Measurements from ENCODE around the gene PCDHB2. TPM values are rescaled to one million over a fixed set of nuclear protein-coding genes. Genes with fewer than 3 reads are reported as not detected.
A peak's percentile ranks its signal among the peaks of the same experiment; 100 is the strongest.

The PCDHB2 gene
- total and polyA plus RNA-seq, 2 of the 8 experiments (the other 6 are each of a cell fraction or from before 2014, with no cell fraction given): 28.8 to 29.2 TPM

DNA sequence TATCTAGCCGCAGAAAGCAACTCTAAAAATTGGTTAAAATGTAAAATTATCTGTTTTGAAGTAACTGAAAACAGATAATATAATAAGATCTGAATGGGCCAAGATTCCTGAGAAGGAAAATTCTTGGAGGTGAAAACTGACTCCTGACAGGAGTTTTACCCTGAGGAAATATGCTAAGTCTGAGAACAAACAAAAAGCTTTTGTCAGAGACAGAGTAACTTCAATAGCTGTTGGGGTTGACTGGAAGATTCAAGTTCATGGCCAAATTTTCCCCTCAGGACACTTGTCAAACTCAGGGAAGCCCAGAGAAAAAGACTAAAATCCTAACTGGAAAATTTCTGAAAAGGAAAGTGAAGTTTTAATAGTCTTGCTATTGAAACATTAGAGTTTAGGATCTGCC lies 32.9 kb downstream of the PCDHB2 start:
- Histone ChIP-seq H4K20me1 (replicated peaks in 1 of 2; ENCODE audit: control insufficient read depth in 1 of 2, insufficient read depth in 2 of 2, low read length in 2 of 2) (no peaks in the 10 kb centered on the region), H2AK5ac (ENCODE audit: low read depth, low read length) (no peak overlapping the region), H4K5ac (ENCODE audit: insufficient read length, low read depth, low read length) (no peak overlapping the region), H3K4me1 (replicated peaks in 1 of 4; ENCODE audit: control insufficient read depth in 3 of 4, insufficient read depth in 4 of 4, low read length in 3 of 4) (no peaks in the 10 kb centered on the region), H3K14ac (ENCODE audit: insufficient read length) (no peak overlapping the region), H3K79me2 (ENCODE audit: control insufficient read depth in 1 of 2, insufficient read depth in 2 of 2, low read length in 2 of 2) (no peaks in the 10 kb centered on the region), H2BK120ac (replicated peaks; ENCODE audit: low read depth, low read length) (no peak overlapping the region), H3K9me3 (ENCODE audit: insufficient read depth in 2 of 2, low read depth in 1 of 2, low read length in 1 of 2) (no peaks in the 10 kb centered on the region; a peak in 1 of 4 replicates), H3K9ac (replicated peaks in 1 of 4; ENCODE audit: extremely low read depth in 1 of 4, low read depth in 3 of 4, low read length in 3 of 4) (no peak overlapping the region), H3K27me3 (replicated peaks in 1 of 4; ENCODE audit: control insufficient read depth in 3 of 4, extremely low read depth in 1 of 4, insufficient read depth in 3 of 4, low read length in 3 of 4) (no peaks in the 10 kb centered on the region), H4K91ac (replicated peaks; ENCODE audit: insufficient read length, low read length) (no peak overlapping the region), H3K18ac (ENCODE audit: extremely low read depth, low read length) (no peak overlapping the region), H2BK20ac (ENCODE audit: low read length) (no peak overlapping the region), H4K8ac (ENCODE audit: extremely low read depth, insufficient read depth, low read length) (no peak overlapping the region), H3K56ac (replicated peaks; ENCODE audit: insufficient read length, low read depth, low read length) (no peak overlapping the region), H3K23ac (ENCODE audit: insufficient read length) (no peak overlapping the region), H3K23me2 (ENCODE audit: low read depth, low read length) (no peaks in the 10 kb centered on the region), H2BK12ac (ENCODE audit: low read depth, low read length) (no peak overlapping the region), H2AFZ (ENCODE audit: low read length) (no peak overlapping the region), H3K36me3 (ENCODE audit: control insufficient read depth in 2 of 4, insufficient read depth in 4 of 4, low read length in 3 of 4) (no peaks in the 10 kb centered on the region), H2BK5ac (ENCODE audit: low read depth, low read length) (no peak overlapping the region), H2BK15ac (ENCODE audit: low read length) (no peak overlapping the region), H3K4me2 (ENCODE audit: insufficient read depth in 1 of 2, low read depth in 2 of 2, low read length in 2 of 2) (no peak overlapping the region), H3K79me1 (ENCODE audit: low read depth, low read length) (no peaks in the 10 kb centered on the region), H3K4me3 (ENCODE audit: extremely low read depth in 1 of 4, insufficient read depth in 2 of 4, low read depth in 3 of 4, low read length in 4 of 4) (no peak overlapping the region), H3K27ac (ENCODE audit: low read depth, low read length) (no peak overlapping the region), H3K4ac (replicated peaks; ENCODE audit: insufficient read length, low read depth, low read length) (no peak overlapping the region)
- 91% methylated on average over 1 of the region's 1 CpG; no CpG with 5 or more reads in 1 of the 2 experiments for WGBS, 2 experiments (ENCODE audit: extremely low coverage in 1 of 2, insufficient coverage in 1 of 2, insufficient read length in 1 of 2, insufficient replicate concordance in 2 of 2, low coverage in 1 of 2, low lambda C conversion rate in 2 of 2, missing lambda C conversion rate in 1 of 2)
- ChIA-PET POLR2A (ENCODE audit: partially characterized antibody) (interaction anchor here (0.8 to 1.8 kb wide), 2 partner anchors 8 to 33 kb away, joined by 6 to 7 read pairs; partner anchors contain the start of gene PCDHB2), CTCF (ENCODE audit: partially characterized antibody) (interaction anchor here (0.9 to 2.8 kb wide), 10 partner anchors 8 to 223 kb away, joined by 3 to 13 read pairs (median 4); partner anchors contain the start of genes PCDHB16, PCDHB2, PCDHB3 and PCDHB5)
- TF ChIP-seq POLR2A (IDR thresholded peaks at IDR 0.05; ENCODE audit: control extremely low read depth in 1 of 2, low read depth in 2 of 2, low read length in 2 of 2): no peak
- no peak for TF ChIP-seq KDM4A (IDR thresholded peaks at IDR 0.05; ENCODE audit: low read depth, low read length, severe bottlenecking)
- TF ChIP-seq NANOG (IDR thresholded peaks at IDR 0.05; ENCODE audit: insufficient read depth, low read depth, low read length, poor library complexity, severe bottlenecking): no peak
- no peak for TF ChIP-seq JUN (IDR thresholded peaks at IDR 0.05; ENCODE audit: low read depth, low read length)
- TF ChIP-seq RAD21 (IDR thresholded peaks at IDR 0.05 in 1 of 2, conservative IDR thresholded peaks at IDR 0.05 in 1 of 2; ENCODE audit: low read depth in 2 of 2, low read length in 2 of 2): no peak
- no peak for TF ChIP-seq EZH2 (IDR thresholded peaks at IDR 0.05; ENCODE audit: low read depth, low read length, severe bottlenecking)
- peak; percentile 55 for FAIRE-seq
- DNase-seq (ENCODE audit: low read depth in 1 of 2, low spot score in 2 of 2): no peak
